ENCODE measurements around the gene MYCBPAP.
A peak's percentile ranks its signal among the peaks of the same experiment; 100 is the strongest.
"Not testable (repeated sequence)": the region's sequence is repeated elsewhere in the genome, so short reads cannot be mapped to it uniquely, and the experiment has no call there.

Gene MYCBPAP

GRCh38 chr17:50472286-50472685 lies 36.0 kb upstream of the MYCBPAP start:
- DNase-seq: no peak

DNA sequence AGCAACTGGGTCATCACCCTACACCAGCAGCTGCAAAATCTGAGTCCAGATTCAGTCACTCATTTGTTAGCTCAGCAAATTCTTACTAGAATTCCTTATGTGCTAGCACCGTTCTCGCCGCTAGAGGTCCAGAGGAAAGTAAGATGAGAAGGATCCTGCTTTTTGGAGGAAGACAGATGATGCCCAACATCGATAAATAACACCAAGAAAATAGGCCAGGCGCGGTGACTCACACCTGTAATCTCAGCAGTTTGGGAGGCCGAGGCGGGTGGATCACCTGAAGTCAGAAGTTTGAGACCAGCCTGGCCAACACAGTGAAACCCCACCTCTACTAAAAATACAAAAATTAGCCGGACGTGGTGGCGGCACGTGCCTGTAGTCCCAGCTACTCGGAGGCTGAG lies 35.5 kb upstream of the MYCBPAP start:
- DNase-seq: not testable (repeated sequence)

DNA sequence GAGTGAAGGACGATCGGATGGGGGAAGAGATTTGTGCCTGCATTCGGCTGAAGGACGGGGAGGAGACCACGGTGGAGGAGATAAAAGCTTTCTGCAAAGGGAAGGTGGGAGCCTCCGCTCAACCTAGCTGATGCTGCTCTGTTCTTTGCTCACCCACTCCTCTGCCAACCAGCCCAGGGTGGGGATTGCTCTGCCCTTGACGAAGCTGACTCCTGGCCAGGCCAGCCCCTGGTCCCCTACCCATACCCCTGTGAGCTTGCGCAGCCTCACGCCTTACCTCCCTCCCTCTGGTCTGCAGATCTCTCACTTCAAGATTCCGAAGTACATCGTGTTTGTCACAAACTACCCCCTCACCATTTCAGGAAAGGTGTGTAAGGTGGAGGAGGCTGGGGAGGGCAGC lies 34.3 kb upstream of the MYCBPAP start:
- DNase-seq: no peak

DNA sequence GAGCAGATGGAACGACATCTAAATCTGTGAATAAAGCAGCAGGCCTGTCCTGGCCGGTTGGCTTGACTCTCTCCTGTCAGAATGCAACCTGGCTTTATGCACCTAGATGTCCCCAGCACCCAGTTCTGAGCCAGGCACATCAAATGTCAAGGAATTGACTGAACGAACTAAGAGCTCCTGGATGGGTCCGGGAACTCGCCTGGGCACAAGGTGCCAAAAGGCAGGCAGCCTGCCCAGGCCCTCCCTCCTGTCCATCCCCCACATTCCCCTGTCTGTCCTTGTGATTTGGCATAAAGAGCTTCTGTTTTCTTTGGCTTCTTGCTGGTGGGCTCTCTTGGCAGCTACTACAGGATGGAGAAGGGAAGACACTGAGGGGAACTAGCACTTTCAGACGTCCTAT lies 33.7 kb upstream of the MYCBPAP start:
- DNase-seq: no peak

GRCh38 chr17:50475362-50475761 lies 32.9 kb upstream of the MYCBPAP start:
- no peak for DNase-seq

DNA sequence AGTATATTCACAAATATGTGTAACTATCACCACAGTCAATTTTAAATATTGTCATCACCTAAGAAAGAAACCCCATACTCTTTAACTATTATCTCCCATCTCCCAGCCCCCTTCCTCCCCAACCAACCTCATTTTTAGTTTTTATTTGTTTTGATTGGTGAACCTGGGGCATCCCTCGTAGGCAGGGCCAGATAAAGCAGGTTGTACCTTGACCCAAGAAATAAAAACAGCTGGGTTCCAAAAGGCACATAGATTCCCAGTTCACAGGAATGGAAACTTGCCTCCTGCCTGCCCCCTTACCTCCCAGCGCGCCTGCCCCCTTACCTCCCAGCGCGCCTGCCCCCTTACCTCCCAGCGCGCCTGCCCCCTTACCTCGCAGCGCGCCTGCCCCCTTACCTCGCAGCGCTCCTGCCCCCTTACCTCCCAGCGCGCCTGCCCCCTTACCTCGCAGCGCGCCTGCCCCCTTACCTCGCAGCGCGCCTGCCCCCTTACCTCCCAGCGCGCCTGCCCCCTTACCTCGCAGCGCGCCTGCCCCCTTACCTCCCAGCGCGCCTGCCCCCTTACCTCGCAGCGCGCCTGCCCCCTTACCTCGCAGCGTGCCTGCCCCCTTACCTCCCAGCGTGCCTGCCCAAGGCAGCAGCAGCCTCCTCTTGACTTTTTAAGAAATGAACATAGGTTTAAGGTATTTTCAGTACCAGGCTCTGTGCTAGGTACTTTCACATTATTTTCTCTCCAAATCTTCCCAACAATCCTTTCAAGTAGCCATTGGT lies 32.3 kb upstream of the MYCBPAP start:
- not testable (repeated sequence) for DNase-seq

- peak in 1 of 14 donors; percentile 60 for DNase-seq
These were observed 31.5 kb upstream of the MYCBPAP start for GRCh38 chr17:50476545-50477315.

- no peak for DNase-seq
These were observed 30.3 kb upstream of the MYCBPAP start for GRCh38 chr17:50477976-50478375.

- DNase-seq: peak in 13 of 14 donors; percentile 55 to 92 (median 74)
These were observed 29.6 kb upstream of the MYCBPAP start, which contains the start of gene RSAD1 for GRCh38 chr17:50478391-50479381. TSS of gene RSAD1 (plus strand) at chr17:50478860. CDS start at chr17:50478885, 25 bp downstream.

DNA sequence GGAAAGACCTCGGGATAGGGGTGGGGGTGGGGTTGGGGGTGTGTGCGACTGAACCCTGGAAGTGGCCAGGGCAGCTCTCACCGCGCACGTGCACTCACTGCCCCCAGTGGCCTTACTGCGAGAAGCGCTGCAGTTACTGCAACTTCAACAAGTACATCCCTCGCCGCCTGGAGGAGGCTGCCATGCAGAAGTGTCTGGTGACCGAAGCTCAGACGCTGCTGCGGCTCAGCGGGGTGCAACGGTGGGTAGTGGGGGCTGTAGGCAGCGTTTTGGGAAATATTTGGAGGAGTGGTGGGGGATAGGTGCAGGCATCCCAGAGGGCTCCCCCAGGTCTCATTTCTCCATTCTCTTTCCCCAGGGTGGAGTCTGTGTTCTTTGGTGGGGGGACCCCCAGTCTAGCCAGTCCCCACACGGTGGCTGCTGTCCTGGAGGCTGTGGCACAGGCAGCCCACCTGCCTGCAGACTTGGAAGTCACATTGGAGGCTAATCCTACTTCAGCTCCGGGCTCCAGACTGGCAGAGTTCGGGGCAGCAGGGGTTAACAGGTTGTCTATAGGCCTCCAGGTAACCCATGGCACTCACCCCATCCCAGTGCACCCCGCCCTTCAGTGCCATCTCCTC lies 28.6 kb upstream of the MYCBPAP start:
- DNase-seq: peak in 10 of 14 donors; percentile 5 to 47 (median 22)

- DNase-seq: no peak
These were observed 28.0 kb upstream of the MYCBPAP start for GRCh38 chr17:50480142-50480764.

DNA sequence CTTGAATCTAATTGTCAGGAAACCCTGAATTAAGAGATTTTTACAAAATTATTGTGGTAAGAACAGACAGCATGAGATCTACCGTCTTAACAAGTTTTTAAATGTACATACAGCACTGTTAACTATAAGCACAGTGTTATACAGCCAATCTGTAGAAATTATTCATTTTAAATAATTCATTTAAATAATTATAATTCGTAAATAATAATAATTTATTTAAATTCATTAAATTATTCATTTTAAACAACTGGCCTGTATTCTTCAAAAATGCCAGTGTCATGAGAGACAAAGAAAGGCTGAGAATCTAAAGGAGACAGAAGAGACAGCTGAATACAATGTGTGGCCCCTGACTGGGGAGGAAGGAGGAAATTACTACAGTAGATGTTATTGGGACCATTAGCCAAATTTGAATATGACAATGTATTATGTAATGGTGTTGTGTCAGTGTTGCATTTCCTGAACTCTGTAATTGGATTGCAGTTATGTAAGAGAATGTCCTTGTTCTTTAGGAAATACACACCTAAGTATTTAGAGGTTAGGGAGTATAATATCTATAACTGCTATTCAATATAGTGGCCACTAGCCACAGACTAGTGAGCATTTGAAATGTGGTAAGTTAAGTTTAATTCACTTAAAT lies 27.3 kb upstream of the MYCBPAP start:
- DNase-seq: no peak

DNA sequence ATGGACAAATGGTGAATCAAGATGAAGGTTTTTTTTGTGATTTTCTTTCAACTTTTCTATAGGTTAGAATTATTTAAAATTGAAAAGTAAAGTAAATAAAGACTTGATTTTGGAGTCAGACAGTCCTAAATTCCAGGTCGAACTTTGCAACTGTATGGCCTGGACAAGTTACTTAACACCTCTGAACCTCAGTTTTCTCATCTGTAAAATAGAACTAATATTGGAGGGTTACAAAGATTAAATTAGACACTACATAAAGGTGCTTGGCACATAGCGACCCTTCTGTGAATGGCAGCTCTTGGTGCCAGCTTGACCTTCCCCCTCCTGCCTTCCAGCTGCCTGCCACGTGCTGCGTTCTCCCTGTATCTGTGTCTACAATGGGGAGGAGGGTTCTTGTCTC lies 26.6 kb upstream of the MYCBPAP start:
- no peak for DNase-seq

DNA sequence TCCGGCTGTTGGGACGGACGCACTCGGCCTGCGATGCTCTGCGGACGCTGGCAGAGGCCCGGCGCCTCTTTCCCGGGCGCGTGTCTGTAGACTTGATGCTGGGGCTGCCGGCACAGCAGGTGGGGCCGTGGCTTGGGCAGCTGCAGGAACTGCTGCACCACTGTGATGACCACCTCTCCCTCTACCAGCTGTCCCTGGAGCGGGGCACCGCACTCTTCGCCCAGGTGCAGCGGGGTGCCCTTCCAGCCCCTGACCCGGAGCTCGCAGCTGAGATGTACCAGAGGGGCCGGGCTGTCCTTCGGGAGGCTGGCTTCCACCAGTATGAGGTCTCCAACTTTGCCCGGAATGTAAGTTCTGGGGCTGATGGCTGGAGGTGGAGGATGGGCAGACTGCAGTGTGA lies 26.1 kb upstream of the MYCBPAP start:
- no peak for DNase-seq

GRCh38 chr17:50482516-50482915 lies 25.7 kb upstream of the MYCBPAP start:
- peak; percentile 17 to 93 (median 80) for DNase-seq

- no peak for DNase-seq
These were observed 25.0 kb upstream of the MYCBPAP start for GRCh38 chr17:50483266-50483665.

DNA sequence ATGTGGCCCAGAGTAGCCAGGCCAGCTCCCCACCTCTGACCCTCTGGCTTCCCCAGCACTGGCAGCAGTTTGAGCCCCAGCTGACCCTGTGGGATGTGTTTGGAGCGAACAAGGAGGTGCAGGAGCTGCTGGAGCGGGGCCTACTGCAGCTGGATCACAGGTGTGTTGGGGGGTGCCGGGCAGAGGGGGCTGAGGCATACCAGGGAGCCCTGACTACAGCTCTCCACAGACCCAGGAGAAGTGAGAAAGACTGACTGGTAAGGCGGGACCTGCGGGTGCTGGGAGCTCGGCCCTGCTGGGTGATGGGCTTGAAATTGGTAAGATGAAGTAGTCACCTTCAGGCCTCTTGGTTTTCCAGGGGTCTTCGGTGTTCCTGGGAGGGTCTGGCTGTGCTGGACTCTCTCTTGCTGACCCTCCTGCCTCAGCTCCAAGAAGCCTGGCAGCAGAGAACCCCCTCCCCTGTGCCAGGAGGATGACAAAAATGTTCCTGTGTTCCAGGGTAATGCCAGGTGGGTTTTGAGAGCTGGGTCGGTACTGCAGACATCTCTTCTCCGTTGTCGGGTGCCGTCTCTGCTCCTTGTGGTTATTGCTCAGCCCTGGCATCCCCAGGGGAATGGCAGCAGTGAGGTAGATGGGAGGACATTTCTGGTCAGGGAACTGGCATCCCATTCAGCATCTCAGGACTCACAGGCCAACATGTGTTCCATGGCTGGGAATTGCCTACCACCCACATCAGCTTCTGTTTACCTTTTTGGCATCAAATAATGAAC lies 23.7 kb upstream of the MYCBPAP start:
- no peak for DNase-seq

DNA sequence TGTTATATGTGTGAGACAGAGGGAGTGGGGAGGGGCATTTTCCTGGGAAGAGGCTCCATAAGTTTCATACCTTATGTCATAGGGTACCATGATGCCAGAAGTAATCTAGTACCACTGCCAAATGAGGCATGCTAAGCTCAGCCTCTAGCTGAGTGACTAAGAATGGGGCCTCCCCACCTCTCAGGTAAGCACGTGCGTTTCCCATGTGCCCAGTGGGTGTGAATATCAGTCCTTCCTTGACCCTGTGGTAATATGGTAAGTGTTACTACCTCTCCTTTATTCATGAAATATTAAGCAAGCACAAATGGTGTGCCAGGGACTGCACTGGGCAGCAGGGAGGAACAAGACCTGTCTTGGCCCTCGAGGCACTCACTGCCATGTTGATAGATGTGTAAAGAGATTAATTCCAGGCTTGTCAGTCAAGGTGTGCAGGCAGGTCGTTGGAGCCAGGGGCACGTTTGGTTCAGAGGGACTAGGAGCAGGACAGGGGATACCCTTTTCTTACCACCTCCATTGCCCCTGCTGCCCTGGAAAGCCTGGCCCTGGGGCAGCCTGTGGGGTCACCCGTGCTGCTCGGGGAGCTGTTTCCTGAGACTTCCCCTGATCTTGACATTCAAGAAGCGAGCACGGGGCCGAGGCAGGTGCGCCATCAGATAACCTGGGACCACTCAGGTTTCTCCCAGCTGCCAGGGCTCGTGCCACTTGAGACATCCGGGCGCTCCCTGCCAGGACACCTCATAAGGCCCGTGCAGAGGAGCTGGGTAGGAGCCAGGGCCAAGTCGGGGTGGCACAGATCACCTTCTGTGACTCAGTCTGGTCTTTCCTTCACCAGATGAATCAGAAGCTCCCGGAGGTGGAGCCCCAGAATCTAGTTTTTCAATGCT lies 20.8 kb upstream of the MYCBPAP start:
- DNase-seq: no peak

GRCh38 chr17:50488880-50489279 lies 19.4 kb upstream of the MYCBPAP start:
- DNase-seq: no peak

Measured in C1 segment of cervical spinal cord (tissue), 14 donors.